K562 (cell line): ENCODE data around the gene HOTAIR. TPM values are rescaled to one million over a fixed set of nuclear protein-coding genes. Genes with fewer than 3 reads are reported as not detected.
A peak's percentile ranks its signal among the peaks of the same experiment; 100 is the strongest.

Experiments
- ATAC-seq: fragments of 200-7000 bp; cut with Tn5 transposase; 3 replicates; pipeline ENCODE4 v1.9.1; 2020; ENCODE audit warnings: moderate library complexity
- BruUV-seq: library from RNA; stranded (reverse); fragments of 400-500 nt; replicated peaks from 2 replicates; lab custom pipeline; 2021; lab: Mats Ljungman, UMichigan
- CTCF ChIA-PET: fragments of 300-600 bp; formaldehyde crosslinking; extraction: SDS; loops from one replicate; lab custom pipeline; 2021; ENCODE audit warnings: low intra/inter-chr PET ratio; lab: Yijun Ruan, JAX
- POLR2A ChIA-PET: fragments of 300-600, 350-650 bp; sonication (Branson Sonifier 250); formaldehyde crosslinking; extraction: SDS; loops from one replicate; lab custom pipeline; 2021; ENCODE audit warnings: antibody characterized with exemption, inconsistent platforms; lab: Yijun Ruan, JAX
- DNase-seq, 4 experiments: peaks; one replicate each; pipeline versions ENCODE4 v3.0.0 to v3.0.0-alpha.2; 2011 to 2018; ENCODE audit warnings: low spot score in 3 of 4, mixed read lengths in 3 of 4; ENCODE audit errors: extremely low read depth in 1 of 4
- FAIRE-seq: peaks from 2 replicates; lab custom pipeline; 2011; peaks lifted over from hg19 to GRCh38; lab: Jason Lieb, UNC
- H2AFZ ChIP-seq: 2 replicates; pipeline ENCODE4 v1.6.0; 2011; ENCODE audit warnings: low read depth, low read length, control low read depth, inconsistent platforms
- H3K27ac ChIP-seq: fragments of 200-600 bp; 3 replicates; pipeline ENCODE4 v1.8.0; 2011; ENCODE audit warnings: low read depth, mild to moderate bottlenecking, control low read depth, inconsistent platforms, low read length, moderate library complexity, mixed read lengths; ENCODE audit errors: extremely low read depth
- H3K27me3 ChIP-seq, 2 experiments: fragments of 300-600 bp in 1 of 2; 2 replicates in 1 of 2; 3 replicates in 1 of 2; pipeline versions ENCODE4 v1.6.0 to v1.8.0; 2011; ENCODE audit warnings: inconsistent platforms in 2 of 2, low read length in 2 of 2, mild to moderate bottlenecking in 1 of 2, mixed read lengths in 1 of 2, moderate library complexity in 1 of 2; ENCODE audit not compliant: control insufficient read depth in 2 of 2, insufficient read depth in 2 of 2
- H3K36me3 ChIP-seq: fragments of 300-600 bp; 3 replicates; pipeline ENCODE4 v1.8.0; 2011; ENCODE audit warnings: mild to moderate bottlenecking, low read length, inconsistent platforms; ENCODE audit not compliant: control insufficient read depth, insufficient read depth
- H3K4me1 ChIP-seq, 2 experiments: fragments of 200-600 bp in 1 of 2; replicated peaks in 1 of 2; 2 replicates in 1 of 2; 3 replicates in 1 of 2; pipeline versions ENCODE4 v1.5.1 to v1.8.0; 2011; ENCODE audit warnings: inconsistent platforms in 2 of 2, low read length in 2 of 2, mild to moderate bottlenecking in 1 of 2, mixed read lengths in 1 of 2, moderate library complexity in 1 of 2; ENCODE audit not compliant: control insufficient read depth in 2 of 2, insufficient read depth in 2 of 2
- H3K4me2 ChIP-seq: 2 replicates; pipeline ENCODE4 v1.6.1; 2011; ENCODE audit warnings: low read length, control low read depth, inconsistent platforms, mixed read lengths; ENCODE audit not compliant: insufficient read depth
- H3K4me3 ChIP-seq: fragments of 200-600 bp; sonication (generic), shearing (Covaris generic); 2 replicates; pipeline ENCODE4 v1.5.1; 2016; ENCODE audit warnings: control low read depth, inconsistent platforms
- H3K79me2 ChIP-seq: fragments of 200-600 bp; 3 replicates; pipeline ENCODE4 v1.8.0; 2011; ENCODE audit warnings: low read length, inconsistent platforms; ENCODE audit not compliant: control insufficient read depth, insufficient read depth
- H3K9ac ChIP-seq, 2 experiments: 2 replicates each; pipeline versions ENCODE4 v1.6.0 to v1.6.1; 2011; ENCODE audit warnings: low read depth in 2 of 2, low read length in 2 of 2, control low read depth in 1 of 2, inconsistent platforms in 1 of 2, mild to moderate bottlenecking in 1 of 2, mixed read lengths in 1 of 2; ENCODE audit not compliant: insufficient read depth in 1 of 2
- H3K9me1 ChIP-seq: one replicate; pipeline ENCODE4 v1.6.0; 2011; ENCODE audit warnings: inconsistent platforms, mild to moderate bottlenecking, low read length, moderate library complexity; ENCODE audit not compliant: control insufficient read depth, insufficient read depth
- H3K9me3 ChIP-seq: replicated peaks from 2 replicates; pipeline ENCODE4 v1.5.1; 2011; ENCODE audit warnings: low read depth, low read length, inconsistent platforms; ENCODE audit not compliant: control insufficient read depth, insufficient read depth
- H4K20me1 ChIP-seq: replicated peaks from 2 replicates; pipeline ENCODE4 v1.6.1; 2011; ENCODE audit warnings: low read length, inconsistent platforms, mixed read lengths; ENCODE audit not compliant: control insufficient read depth, insufficient read depth
- ATF7 ChIP-seq: fragments of 450-650 bp; IDR thresholded peaks from 2 replicates; pipeline ENCODE4 v1.7.1; 2014; ENCODE audit warnings: mild to moderate bottlenecking, moderate library complexity
- CBX8 ChIP-seq: fragments of 200-600 bp; sonication (generic); IDR thresholded peaks from 2 replicates; pipeline ENCODE4 v1.6.1; 2012; ENCODE audit warnings: borderline replicate concordance, mixed run types, low read depth, mild to moderate bottlenecking, moderate library complexity, mixed read lengths, low read length, control low read depth, inconsistent platforms; ENCODE audit not compliant: poor library complexity, severe bottlenecking; ENCODE audit errors: extremely low read depth
- ERF ChIP-seq: fragments of 450-650 bp; formaldehyde crosslinking; IDR thresholded peaks from 2 replicates; pipeline ENCODE4 v1.4.0; 2020; ENCODE audit warnings: mild to moderate bottlenecking, mixed read lengths
- WGBS: fragments of 100-300 bp; shearing (Covaris generic); methylation state at CpG from one replicate; pipeline ENCODE4 v1.1.6; 2016; ENCODE audit warnings: low coverage, mixed read lengths; ENCODE audit not compliant: insufficient coverage; ENCODE audit errors: missing lambda C conversion rate; 5-methylcytosine and 5-hydroxymethylcytosine counted together
- in situ Hi-C: fragments of 300-500 bp; cut with MboI; formaldehyde crosslinking; loops from 4 replicates; pipeline ENCODE4 v1.15.0; 2018; ENCODE audit warnings: inconsistent platforms, mixed read lengths
- intact Hi-C: fragments of 100-400 bp; cut with micrococcal nuclease; formaldehyde crosslinking; loops from 2 replicates; pipeline ENCODE4 v1.14.2; 2022
- polyA plus RNA-seq, 8 experiments: library from polyadenylated mRNA; depleted of rRNA in 4 of 8; stranded (reverse) in 5 of 8; unstranded in 3 of 8; fragments of >200 nt; fragmentation: Nextera tagmentation in 2 of 8; fragmentation: Illumina TruSeq in 1 of 8; extraction: Ambion mirVana in 2 of 8; extraction: Trizol in 1 of 8; gene quantifications; 2 replicates each; pipeline versions ENCODE4 v1.2.1 to v1.2.3, GENCODE V29; 2011 to 2014; ENCODE audit warnings: inconsistent platforms in 1 of 8, missing spikeins in 1 of 8
- total RNA-seq, 7 experiments: library from RNA; depleted of rRNA in 6 of 7; stranded (reverse); fragments of >200 nt in 6 of 7; fragmentation: Illumina TruSeq in 2 of 7; extraction: Trizol in 2 of 7; gene quantifications; 2 replicates each; pipeline versions ENCODE4 v1.2.1 to v1.2.3, GENCODE V29; 2011 to 2021; ENCODE audit warnings: low replicate concordance in 1 of 7
- TF ChIP-seq, protein P1 (sequence below), 2 experiments: IDR thresholded peaks; 2 replicates each; pipeline ENCODE4 v1.6.1; 2012; ENCODE audit warnings: improper control_type of control experiment in 2 of 2, low read depth in 2 of 2, low read length in 2 of 2, borderline replicate concordance in 1 of 2
- TF ChIP-seq, protein P2 (sequence below), 3 experiments: IDR thresholded peaks in 2 of 3; conservative IDR thresholded peaks in 1 of 3; 2 replicates each; pipeline ENCODE4 v1.5.1; 2011 to 2012; ENCODE audit warnings: low read length in 3 of 3, mild to moderate bottlenecking in 3 of 3, control low read depth in 2 of 3, improper control_type of control experiment in 1 of 3, inconsistent platforms in 1 of 3, low read depth in 1 of 3, mixed read lengths in 1 of 3, moderate library complexity in 1 of 3; ENCODE audit not compliant: insufficient read depth in 2 of 3
- TF ChIP-seq, protein P3 (sequence below): fragments of 450-650 bp; IDR thresholded peaks from 2 replicates; pipeline ENCODE4 v1.6.1; 2018; ENCODE audit warnings: mild to moderate bottlenecking, low read depth; ENCODE audit not compliant: partially characterized antibody

The HOTAIR gene
- total and polyA plus RNA-seq, 9 of the 15 experiments (the other 6 are each of a cell fraction or from before 2014, with no cell fraction given): 0.04 TPM; not detected in 8

DNA sequence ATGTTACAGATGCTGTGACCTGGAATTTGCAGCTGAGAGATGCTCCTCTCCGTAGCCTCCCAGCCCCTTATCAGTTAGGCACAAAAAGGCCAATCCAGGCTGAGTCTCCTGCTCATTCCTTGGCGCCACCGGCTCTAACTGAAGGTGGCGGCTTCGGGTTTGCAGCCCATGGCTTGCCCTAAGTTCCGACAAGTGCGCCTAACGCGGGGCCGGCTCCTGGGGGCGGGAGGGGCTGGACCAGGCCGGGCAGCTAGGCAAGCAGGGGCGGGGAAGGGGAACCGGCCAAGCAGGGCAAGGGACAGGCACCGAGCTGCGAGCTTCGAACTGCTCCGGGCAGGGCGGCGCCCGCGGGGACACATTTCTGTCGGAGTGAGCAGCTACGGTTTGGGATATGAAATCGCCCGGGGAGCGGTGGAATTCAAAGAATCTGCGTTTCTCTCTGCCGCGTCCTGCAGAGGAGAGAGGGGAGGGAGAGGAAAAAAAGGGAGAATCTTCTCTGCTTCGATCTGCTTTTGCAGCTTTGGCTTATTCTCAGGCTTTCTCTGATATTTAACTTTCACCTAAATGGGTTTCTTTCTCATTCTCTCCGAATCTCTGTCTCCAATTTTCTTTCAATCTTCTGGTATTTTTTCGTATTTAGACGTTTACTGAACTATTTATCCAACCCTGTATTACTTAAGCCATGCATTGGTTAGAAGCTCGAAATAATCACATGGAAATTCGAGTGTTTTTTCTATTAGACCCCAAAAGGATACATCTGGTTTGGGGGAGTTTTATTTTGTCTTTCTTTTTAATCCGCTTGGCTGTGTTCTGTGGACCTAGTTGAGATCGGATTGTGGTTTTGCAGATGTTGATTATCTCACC, 21.7 kb downstream of the HOTAIR start:
- Histone ChIP-seq H3K4me2 (no peak overlapping the region), H3K4me3 (no peak overlapping the region)
- ATAC-seq: no peak

DNA sequence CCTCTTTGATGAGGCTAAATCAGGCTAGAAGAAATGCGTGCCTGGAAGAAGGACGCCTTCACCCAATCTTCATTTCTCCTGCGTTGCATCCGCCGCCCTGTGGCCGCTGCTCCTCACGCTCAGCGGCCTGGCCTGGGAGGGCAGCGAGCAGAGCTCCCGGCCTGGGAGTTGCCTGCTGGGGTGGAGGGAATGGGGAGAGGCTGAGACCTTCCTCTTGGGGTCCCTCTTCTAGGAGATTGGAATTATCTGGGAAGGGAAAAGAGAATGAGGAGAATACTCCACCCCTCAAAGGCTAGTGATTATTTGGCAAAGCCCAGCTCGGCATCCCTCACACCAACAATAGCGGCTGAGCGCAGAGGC, 22.4 kb downstream of the HOTAIR start:
- Histone ChIP-seq H3K4me3 (no peak overlapping the region), H3K9me3 (no peaks in the 10 kb centered on the region), H3K27me3 (peaks cover 53 to 68% of the 10 kb centered on the region in 2 experiments), H2AFZ (no peak overlapping the region), H3K9me1 (no peaks in the 10 kb centered on the region), H4K20me1 (peaks cover 7% of the 10 kb centered on the region), H3K79me2 (no peaks in the 10 kb centered on the region), H3K4me1 (peaks cover 12 to 47% of the 10 kb centered on the region in 2 experiments; a peak in 4 of 5 replicates), H3K9ac (no peak overlapping the region), H3K27ac (no peak overlapping the region), H3K4me2 (no peak overlapping the region), H3K36me3 (no peaks in the 10 kb centered on the region)
- intact Hi-C loops (loop anchor here (1.0 kb wide), 1 partner anchor 185 kb away; no protein-coding TSS in a partner anchor), in situ Hi-C loops (no loop called here)
- BruUV-seq: no TSS peak
- FAIRE-seq: no peak
- DNase-seq: peak in 1 of 4 experiments; percentile 26
- peak; percentile 29; the same call in 1 of the 3 replicates for ATAC-seq
- 18% methylated on average over 13 of the region's 13 CpGs for WGBS
- POLR2A ChIA-PET: interaction anchor here (0.7 to 1.5 kb wide), 5 partner anchors 11 to 182 kb away, joined by 3 to 4 read pairs (median 3); no protein-coding TSS in a partner anchor
- CTCF ChIA-PET: no interaction called here
- TF ChIP-seq, protein P1, sequence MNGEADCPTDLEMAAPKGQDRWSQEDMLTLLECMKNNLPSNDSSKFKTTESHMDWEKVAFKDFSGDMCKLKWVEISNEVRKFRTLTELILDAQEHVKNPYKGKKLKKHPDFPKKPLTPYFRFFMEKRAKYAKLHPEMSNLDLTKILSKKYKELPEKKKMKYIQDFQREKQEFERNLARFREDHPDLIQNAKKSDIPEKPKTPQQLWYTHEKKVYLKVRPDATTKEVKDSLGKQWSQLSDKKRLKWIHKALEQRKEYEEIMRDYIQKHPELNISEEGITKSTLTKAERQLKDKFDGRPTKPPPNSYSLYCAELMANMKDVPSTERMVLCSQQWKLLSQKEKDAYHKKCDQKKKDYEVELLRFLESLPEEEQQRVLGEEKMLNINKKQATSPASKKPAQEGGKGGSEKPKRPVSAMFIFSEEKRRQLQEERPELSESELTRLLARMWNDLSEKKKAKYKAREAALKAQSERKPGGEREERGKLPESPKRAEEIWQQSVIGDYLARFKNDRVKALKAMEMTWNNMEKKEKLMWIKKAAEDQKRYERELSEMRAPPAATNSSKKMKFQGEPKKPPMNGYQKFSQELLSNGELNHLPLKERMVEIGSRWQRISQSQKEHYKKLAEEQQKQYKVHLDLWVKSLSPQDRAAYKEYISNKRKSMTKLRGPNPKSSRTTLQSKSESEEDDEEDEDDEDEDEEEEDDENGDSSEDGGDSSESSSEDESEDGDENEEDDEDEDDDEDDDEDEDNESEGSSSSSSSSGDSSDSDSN (IDR thresholded peaks at IDR 0.05; ENCODE audit: borderline replicate concordance in 1 of 2, low read depth in 2 of 2, low read length in 2 of 2): 0 out of 4 replicates have a peak, but pooled peaks of 1 of the 2 experiments have one; percentile 36
- TF ChIP-seq, protein P2, sequence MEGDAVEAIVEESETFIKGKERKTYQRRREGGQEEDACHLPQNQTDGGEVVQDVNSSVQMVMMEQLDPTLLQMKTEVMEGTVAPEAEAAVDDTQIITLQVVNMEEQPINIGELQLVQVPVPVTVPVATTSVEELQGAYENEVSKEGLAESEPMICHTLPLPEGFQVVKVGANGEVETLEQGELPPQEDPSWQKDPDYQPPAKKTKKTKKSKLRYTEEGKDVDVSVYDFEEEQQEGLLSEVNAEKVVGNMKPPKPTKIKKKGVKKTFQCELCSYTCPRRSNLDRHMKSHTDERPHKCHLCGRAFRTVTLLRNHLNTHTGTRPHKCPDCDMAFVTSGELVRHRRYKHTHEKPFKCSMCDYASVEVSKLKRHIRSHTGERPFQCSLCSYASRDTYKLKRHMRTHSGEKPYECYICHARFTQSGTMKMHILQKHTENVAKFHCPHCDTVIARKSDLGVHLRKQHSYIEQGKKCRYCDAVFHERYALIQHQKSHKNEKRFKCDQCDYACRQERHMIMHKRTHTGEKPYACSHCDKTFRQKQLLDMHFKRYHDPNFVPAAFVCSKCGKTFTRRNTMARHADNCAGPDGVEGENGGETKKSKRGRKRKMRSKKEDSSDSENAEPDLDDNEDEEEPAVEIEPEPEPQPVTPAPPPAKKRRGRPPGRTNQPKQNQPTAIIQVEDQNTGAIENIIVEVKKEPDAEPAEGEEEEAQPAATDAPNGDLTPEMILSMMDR (IDR thresholded peaks at IDR 0.05 in 2 of 3, conservative IDR thresholded peaks at IDR 0.05 in 1 of 3; ENCODE audit: insufficient read depth in 2 of 3, low read depth in 1 of 3, low read length in 3 of 3): 0 out of 6 replicates have a peak, but pooled peaks of 1 of the 3 experiments have one; percentile 21
- no peak for TF ChIP-seq ERF (CRISPR knock-in tag)
- TF ChIP-seq, protein P3, sequence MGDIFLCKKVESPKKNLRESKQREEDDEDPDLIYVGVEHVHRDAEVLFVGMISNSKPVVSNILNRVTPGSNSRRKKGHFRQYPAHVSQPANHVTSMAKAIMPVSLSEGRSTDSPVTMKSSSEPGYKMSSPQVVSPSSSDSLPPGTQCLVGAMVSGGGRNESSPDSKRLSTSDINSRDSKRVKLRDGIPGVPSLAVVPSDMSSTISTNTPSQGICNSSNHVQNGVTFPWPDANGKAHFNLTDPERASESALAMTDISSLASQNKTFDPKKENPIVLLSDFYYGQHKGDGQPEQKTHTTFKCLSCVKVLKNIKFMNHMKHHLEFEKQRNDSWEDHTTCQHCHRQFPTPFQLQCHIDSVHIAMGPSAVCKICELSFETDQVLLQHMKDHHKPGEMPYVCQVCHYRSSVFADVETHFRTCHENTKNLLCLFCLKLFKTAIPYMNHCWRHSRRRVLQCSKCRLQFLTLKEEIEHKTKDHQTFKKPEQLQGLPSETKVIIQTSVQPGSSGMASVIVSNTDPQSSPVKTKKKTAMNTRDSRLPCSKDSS: no peak

More for the DNA sequence above, 21.7 kb downstream of the HOTAIR start:
- intact Hi-C loops: loop anchor here (1.0 kb wide), 1 partner anchor 186 kb away; no protein-coding TSS in a partner anchor
- Histone ChIP-seq H3K27ac (no peak overlapping the region), H3K36me3 (no peaks in the 10 kb centered on the region), H4K20me1 (peaks cover 13% of the 10 kb centered on the region), H3K27me3 (peaks cover 60 to 76% of the 10 kb centered on the region in 2 experiments), H2AFZ (no peak overlapping the region)
- in situ Hi-C loops: no loop called here
- POLR2A ChIA-PET: interaction anchor here (0.7 to 1.5 kb wide), 8 partner anchors 10 to 183 kb away, joined by 3 to 6 read pairs (median 3); partner anchors contain the start of gene HOXC13
- DNase-seq (no peak), FAIRE-seq (no peak)
- no TSS peak for BruUV-seq
- 10% methylated on average over 29 of the region's 38 CpGs for WGBS
- TF ChIP-seq CBX8 (peak; percentile 65), ATF7 (no peak)
- TF ChIP-seq, all 486 proteins: peak for 1
- H3K9ac ChIP-seq: no peak overlapping the region
- peaks cover 12 to 45% of the 10 kb centered on the region in 2 experiments; a peak in 4 of 5 replicates for H3K4me1 ChIP-seq
- no peaks in the 10 kb centered on the region for H3K9me3 ChIP-seq
- CTCF ChIA-PET: no interaction called here
- no peaks in the 10 kb centered on the region for H3K9me1 ChIP-seq
- H3K79me2 ChIP-seq: no peaks in the 10 kb centered on the region
